Measurements from ENCODE around the gene PHIP.

PHIP gene

GRCh38 chr6:79073888-79074287, 4.2 kb downstream of the PHIP start:
- ChIA-PET POLR2A (no interaction called here), CTCF (no interaction called here)
- no peak for TF ChIP-seq CTCF (IDR thresholded peaks at IDR 0.05; ENCODE audit: control extremely low read depth, extremely low read depth, low read depth, missing control alignments)
- DNase-seq (ENCODE audit: extremely low spot score): no peak

GRCh38 chr6:79072640-79073181, 5.3 kb downstream of the PHIP start:
- CTCF ChIA-PET: no interaction called here
- DNase-seq (ENCODE audit: extremely low spot score): no peak

GRCh38 chr6:79071547-79071946, 6.5 kb downstream of the PHIP start:
- ChIA-PET CTCF (interaction anchor here (0.8 to 1.3 kb wide), 2 partner anchors 11 to 171 kb away, joined by 3 to 4 read pairs; no protein-coding TSS in a partner anchor), POLR2A (no interaction called here)
- DNase-seq (ENCODE audit: extremely low spot score): no peak
- no peak for TF ChIP-seq CTCF (IDR thresholded peaks at IDR 0.05; ENCODE audit: control extremely low read depth, extremely low read depth, low read depth, missing control alignments)

More at GRCh38 chr6:79072640-79073181, 5.3 kb downstream of the PHIP start:
- POLR2A ChIA-PET: no interaction called here
- TF ChIP-seq CTCF (IDR thresholded peaks at IDR 0.05; ENCODE audit: control extremely low read depth, extremely low read depth, low read depth, missing control alignments): no peak

GRCh38 chr6:79070206-79070825, 7.7 kb downstream of the PHIP start:
- no peak for TF ChIP-seq CTCF (IDR thresholded peaks at IDR 0.05; ENCODE audit: control extremely low read depth, extremely low read depth, low read depth, missing control alignments)
- ChIA-PET CTCF (interaction anchor here (1.3 kb wide), 1 partner anchor 10 kb away, joined by 4 read pairs; no protein-coding TSS in a partner anchor), POLR2A (no interaction called here)
- peak; percentile 28 for DNase-seq (ENCODE audit: extremely low spot score)

- ChIA-PET CTCF (interaction anchor here (1.2 to 4.3 kb wide), 3 partner anchors 9 to 18 kb away, joined by 3 to 11 read pairs (median 5); no protein-coding TSS in a partner anchor), POLR2A (no interaction called here)
- DNase-seq (ENCODE audit: extremely low spot score): no peak
- no peak for TF ChIP-seq CTCF (IDR thresholded peaks at IDR 0.05; ENCODE audit: control extremely low read depth, extremely low read depth, low read depth, missing control alignments)
Measured at GRCh38 chr6:79066828-79067227, 11.2 kb downstream of the PHIP start.

GRCh38 chr6:79066330-79066729, 11.7 kb downstream of the PHIP start:
- POLR2A ChIA-PET: no interaction called here
- CTCF ChIA-PET: interaction anchor here (1.4 to 4.3 kb wide), 2 partner anchors 14 to 18 kb away, joined by 3 to 11 read pairs; no protein-coding TSS in a partner anchor
- TF ChIP-seq CTCF (IDR thresholded peaks at IDR 0.05; ENCODE audit: control extremely low read depth, extremely low read depth, low read depth, missing control alignments): no peak
- no peak for DNase-seq (ENCODE audit: extremely low spot score)

Measured in GM10248 (cell line).